Endothelial cell of umbilical vein (primary cell): ENCODE data around the gene CD81. TPM values are rescaled to one million over a fixed set of nuclear protein-coding genes. Genes with fewer than 3 reads are reported as not detected.

Source experiments
- BruUV-seq: library from RNA; stranded (reverse); fragments of 400-500 nt; replicated peaks from 2 replicates; lab custom pipeline; 2021; lab: Mats Ljungman, UMichigan
- CTCF ChIA-PET: fragments of 300-600, 350-600 bp; sonication (Branson Sonifier 250); formaldehyde crosslinking; loops from one replicate; lab custom pipeline; 2021; ENCODE audit warnings: antibody characterized with exemption, inconsistent platforms; lab: Charles Lee
- POLR2A ChIA-PET: fragments of 300-600, 350-600 bp; sonication (Branson Sonifier 250); formaldehyde crosslinking; loops from one replicate; lab custom pipeline; 2021; ENCODE audit warnings: antibody characterized with exemption, inconsistent platforms; lab: Charles Lee
- DNase-seq: peaks from one replicate; pipeline ENCODE4 v3.0.0-alpha.2; 2011; ENCODE audit warnings: low read depth, low spot score
- FAIRE-seq: peaks from 2 replicates; lab custom pipeline; 2011; peaks lifted over from hg19 to GRCh38; lab: Jason Lieb, UNC
- H2AFZ ChIP-seq: 2 replicates; pipeline ENCODE4 v1.6.0; 2012; ENCODE audit warnings: low read depth, low read length, control low read depth, inconsistent platforms
- H3K27ac ChIP-seq: 2 replicates; pipeline ENCODE4 v1.5.1; 2011; ENCODE audit warnings: low read depth, mild to moderate bottlenecking, control low read depth, low read length, moderate library complexity; ENCODE audit not compliant: insufficient read depth
- H3K27me3 ChIP-seq, 2 experiments: 2 replicates each; pipeline versions ENCODE4 v1.6.0 to v1.6.1; 2011; ENCODE audit warnings: low read length in 2 of 2, mixed read lengths in 1 of 2; ENCODE audit not compliant: control insufficient read depth in 2 of 2, insufficient read depth in 2 of 2
- H3K36me3 ChIP-seq, 2 experiments: 2 replicates in 1 of 2; 3 replicates in 1 of 2; pipeline ENCODE4 v1.5.1; 2011; ENCODE audit warnings: low read length in 2 of 2, mild to moderate bottlenecking in 1 of 2, moderate library complexity in 1 of 2; ENCODE audit not compliant: control insufficient read depth in 2 of 2, insufficient read depth in 2 of 2; ENCODE audit errors: extremely low read depth in 1 of 2
- H3K4me1 ChIP-seq: 3 replicates; pipeline ENCODE4 v1.5.1; 2011; ENCODE audit warnings: mild to moderate bottlenecking, low read length; ENCODE audit not compliant: control insufficient read depth, insufficient read depth; ENCODE audit errors: extremely low read depth
- H3K4me2 ChIP-seq: 2 replicates; pipeline ENCODE4 v1.6.1; 2011; ENCODE audit warnings: low read length, control low read depth, mixed read lengths; ENCODE audit not compliant: insufficient read depth
- H3K4me3 ChIP-seq, 3 experiments: fragments of 200-600 bp in 1 of 3; sonication (generic), shearing (Covaris generic) in 1 of 3; replicated peaks in 1 of 3; 2 replicates each; pipeline ENCODE4 v1.5.1; 2011 to 2016; ENCODE audit warnings: control low read depth in 3 of 3, low read length in 3 of 3, mild to moderate bottlenecking in 2 of 3, inconsistent platforms in 1 of 3, low read depth in 1 of 3, moderate library complexity in 1 of 3; ENCODE audit not compliant: insufficient read depth in 1 of 3
- H3K79me2 ChIP-seq: 2 replicates; pipeline ENCODE4 v1.6.0; 2012; ENCODE audit warnings: low read length, inconsistent platforms; ENCODE audit not compliant: control insufficient read depth, insufficient read depth
- H3K9ac ChIP-seq: replicated peaks from 2 replicates; pipeline ENCODE3; 2011; ENCODE audit warnings: low read length, control low read depth; ENCODE audit not compliant: insufficient read depth; ENCODE audit errors: extremely low read depth
- H3K9me1 ChIP-seq: replicated peaks from 3 replicates; pipeline ENCODE4 v1.6.0; 2011; ENCODE audit warnings: mild to moderate bottlenecking, low read length; ENCODE audit not compliant: control insufficient read depth, insufficient read depth; ENCODE audit errors: extremely low read depth
- H3K9me3 ChIP-seq: replicated peaks from 2 replicates; pipeline ENCODE4 v1.5.1; 2012; ENCODE audit warnings: low read length, inconsistent platforms; ENCODE audit not compliant: control insufficient read depth, insufficient read depth
- H4K20me1 ChIP-seq: replicated peaks from 2 replicates; pipeline ENCODE3; 2011; ENCODE audit warnings: mild to moderate bottlenecking, low read length; ENCODE audit not compliant: control insufficient read depth, insufficient read depth; ENCODE audit errors: extremely low read depth
- EZH2 ChIP-seq: IDR thresholded peaks from 2 replicates; pipeline ENCODE4 v1.6.1; 2012; ENCODE audit warnings: borderline replicate concordance, low read depth, mild to moderate bottlenecking, moderate library complexity, low read length, inconsistent platforms; ENCODE audit not compliant: severe bottlenecking
- FOS ChIP-seq: IDR thresholded peaks from 2 replicates; pipeline ENCODE4 v1.6.1; 2011; ENCODE audit warnings: mild to moderate bottlenecking, low read length, moderate library complexity, borderline replicate concordance; ENCODE audit not compliant: insufficient read depth
- GATA2 ChIP-seq: IDR thresholded peaks from 2 replicates; pipeline ENCODE4 v1.7.0; 2011; ENCODE audit warnings: low read depth, mild to moderate bottlenecking, moderate library complexity, mixed read lengths, low read length; ENCODE audit not compliant: insufficient read length, insufficient read depth
- JUN ChIP-seq: IDR thresholded peaks from 2 replicates; pipeline ENCODE4 v1.6.1; 2011; ENCODE audit warnings: borderline replicate concordance, low read depth; ENCODE audit not compliant: insufficient read length, insufficient read depth
- MAX ChIP-seq: IDR thresholded peaks from 2 replicates; pipeline ENCODE4 v1.6.1; 2011; ENCODE audit not compliant: insufficient read depth, insufficient read length
- MYC ChIP-seq: IDR thresholded peaks from one replicate; pipeline ENCODE4 v1.6.1; 2011; ENCODE audit warnings: mild to moderate bottlenecking, low read depth, low read length
- POLR2A ChIP-seq: IDR thresholded peaks from 2 replicates; pipeline ENCODE4 v1.6.1; 2012; ENCODE audit warnings: low read depth, mild to moderate bottlenecking, control low read depth, low read length
- POLR2AphosphoS5 ChIP-seq: IDR thresholded peaks from 2 replicates; pipeline ENCODE4 v1.6.1; 2012; ENCODE audit warnings: low read depth, mild to moderate bottlenecking, control low read depth, low read length, moderate library complexity; ENCODE audit not compliant: insufficient read depth
- dilution Hi-C: fragments of 300-500 bp; cut with MboI; formaldehyde crosslinking; loops from one replicate; pipeline ENCODE4 v1.15.0; 2019; ENCODE audit warnings: low sequenced_read_pairs; ENCODE audit not compliant: extremely low pct_ligation_motif_present
- intact Hi-C: fragments of 100-400 bp; cut with micrococcal nuclease; formaldehyde crosslinking; loops from one replicate; pipeline ENCODE4 v1.10.0; 2022
- polyA plus RNA-seq, 4 experiments: library from polyadenylated mRNA; depleted of rRNA in 3 of 4; stranded (reverse) in 3 of 4; unstranded in 1 of 4; fragments of >200 nt; gene quantifications; 2 replicates each; pipeline versions ENCODE4 v1.2.1 to v1.2.3, GENCODE V29; 2011 to 2012; ENCODE audit warnings: missing spikeins in 1 of 4
- total RNA-seq: library from RNA; stranded (reverse); gene quantifications from 2 replicates; pipeline ENCODE4 v1.2.3, GENCODE V29; 2021
- TF ChIP-seq, protein P1 (sequence below), 2 donors: IDR thresholded peaks; 1 replicate in 1 of 2; 2 replicates in 1 of 2; pipeline ENCODE4 v1.5.1; 2011; ENCODE audit warnings: low read length in 2 of 2, mild to moderate bottlenecking in 2 of 2, moderate library complexity in 2 of 2, control low read depth in 1 of 2, inconsistent platforms in 1 of 2, low read depth in 1 of 2; ENCODE audit not compliant: insufficient read depth in 1 of 2; ENCODE audit errors: extremely low read depth in 1 of 2

The CD81 gene
- total and polyA plus RNA-seq, 2 donors (not counting 3 experiments of a cell fraction or from before 2014, with no cell fraction given), result 409 to 802 TPM

DNA sequence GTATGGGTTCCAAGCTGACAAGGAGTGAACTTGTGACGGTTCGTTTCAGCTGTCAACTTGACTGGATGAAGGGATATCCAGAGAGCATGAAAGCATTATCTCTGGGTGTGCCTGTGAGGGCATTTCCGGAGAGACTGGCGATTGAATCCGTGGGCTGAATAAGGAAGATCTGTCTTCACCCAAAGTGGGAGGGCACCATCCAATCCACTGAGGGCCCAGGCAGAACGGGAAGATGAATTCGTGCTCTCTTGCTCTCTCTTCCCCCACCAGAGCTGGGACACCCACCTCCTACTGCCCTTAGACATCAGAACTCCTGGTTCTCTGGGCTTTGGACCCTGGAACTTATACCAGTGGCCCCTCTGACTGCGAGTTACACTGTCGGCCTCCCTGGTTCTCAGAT is 15.5 kb upstream of the CD81 start:
- Histone ChIP-seq H3K36me3 (no peaks in the 10 kb centered on the region), H3K79me2 (no peaks in the 10 kb centered on the region), H3K4me2 (no peak overlapping the region), H3K9me3 (no peaks in the 10 kb centered on the region), H3K27ac (no peak overlapping the region), H3K9me1 (no peaks in the 10 kb centered on the region), H3K27me3 (no peaks in the 10 kb centered on the region), H4K20me1 (no peaks in the 10 kb centered on the region), H3K9ac (no peak overlapping the region), H3K4me3 (no peak overlapping the region), H2AFZ (no peak overlapping the region), H3K4me1 (no peaks in the 10 kb centered on the region)
- TF ChIP-seq, protein P1, sequence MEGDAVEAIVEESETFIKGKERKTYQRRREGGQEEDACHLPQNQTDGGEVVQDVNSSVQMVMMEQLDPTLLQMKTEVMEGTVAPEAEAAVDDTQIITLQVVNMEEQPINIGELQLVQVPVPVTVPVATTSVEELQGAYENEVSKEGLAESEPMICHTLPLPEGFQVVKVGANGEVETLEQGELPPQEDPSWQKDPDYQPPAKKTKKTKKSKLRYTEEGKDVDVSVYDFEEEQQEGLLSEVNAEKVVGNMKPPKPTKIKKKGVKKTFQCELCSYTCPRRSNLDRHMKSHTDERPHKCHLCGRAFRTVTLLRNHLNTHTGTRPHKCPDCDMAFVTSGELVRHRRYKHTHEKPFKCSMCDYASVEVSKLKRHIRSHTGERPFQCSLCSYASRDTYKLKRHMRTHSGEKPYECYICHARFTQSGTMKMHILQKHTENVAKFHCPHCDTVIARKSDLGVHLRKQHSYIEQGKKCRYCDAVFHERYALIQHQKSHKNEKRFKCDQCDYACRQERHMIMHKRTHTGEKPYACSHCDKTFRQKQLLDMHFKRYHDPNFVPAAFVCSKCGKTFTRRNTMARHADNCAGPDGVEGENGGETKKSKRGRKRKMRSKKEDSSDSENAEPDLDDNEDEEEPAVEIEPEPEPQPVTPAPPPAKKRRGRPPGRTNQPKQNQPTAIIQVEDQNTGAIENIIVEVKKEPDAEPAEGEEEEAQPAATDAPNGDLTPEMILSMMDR (IDR thresholded peaks at IDR 0.05; ENCODE audit: extremely low read depth in 1 of 2, insufficient read depth in 1 of 2, low read depth in 1 of 2, low read length in 2 of 2), result no peak
- no peak for TF ChIP-seq POLR2AphosphoS5
- intact Hi-C loops, result no loop called here
- FAIRE-seq, result no peak
- ChIA-PET POLR2A (no interaction called here), CTCF (no interaction called here)
- dilution Hi-C loops, result no loop called here
- no peak for DNase-seq
- no TSS peak for BruUV-seq

- intact Hi-C loops, result no loop called here
- ChIA-PET POLR2A (no interaction called here), CTCF (no interaction called here)
- no peaks in the 10 kb centered on the region for H3K36me3 ChIP-seq
- no peak overlapping the region for H3K4me2 ChIP-seq
- BruUV-seq, result no TSS peak
- dilution Hi-C loops, result no loop called here
- no peaks in the 10 kb centered on the region for H3K4me1 ChIP-seq
- H4K20me1 ChIP-seq, result no peaks in the 10 kb centered on the region
- DNase-seq, result no peak
- no peaks in the 10 kb centered on the region for H3K27me3 ChIP-seq
- no peaks in the 10 kb centered on the region for H3K9me1 ChIP-seq
- no peaks in the 10 kb centered on the region for H3K9me3 ChIP-seq
- no peaks in the 10 kb centered on the region for H3K79me2 ChIP-seq
- H3K4me3 ChIP-seq, result no peak overlapping the region
- no peak for TF ChIP-seq GATA2
- TF ChIP-seq POLR2AphosphoS5, result no peak
- TF ChIP-seq POLR2A, result no peak
- TF ChIP-seq JUN, result no peak
- TF ChIP-seq, protein P1 (IDR thresholded peaks at IDR 0.05; ENCODE audit: extremely low read depth in 1 of 2, insufficient read depth in 1 of 2, low read depth in 1 of 2, low read length in 2 of 2), result no peak
- no peak for TF ChIP-seq FOS
- no peak for TF ChIP-seq EZH2
- TF ChIP-seq MYC, result no peak
- TF ChIP-seq MAX, result no peak
- FAIRE-seq, result no peak
- H3K9ac ChIP-seq, result no peak overlapping the region
- no peak overlapping the region for H3K27ac ChIP-seq
- H2AFZ ChIP-seq, result no peak overlapping the region
Observed at GRCh38 chr11:2362414-2362813, 14.7 kb upstream of the CD81 start.
